Epithelial cell of proximal tubule (primary cell): ENCODE measurements around the gene FBLN1. TPM values are rescaled to one million over a fixed set of nuclear protein-coding genes. Genes with fewer than 3 reads are reported as not detected.

Experiments used
- DNase-seq: peaks from one replicate; pipeline ENCODE4 v3.0.0-alpha.2; 2011; ENCODE audit warnings: low read depth
- H3K4me3 ChIP-seq: 2 replicates; pipeline ENCODE4 v1.5.1; 2011; ENCODE audit warnings: low read depth, mild to moderate bottlenecking, low read length
- total RNA-seq: library from RNA; depleted of rRNA; stranded (reverse); fragments of >200 nt; gene quantifications from 2 replicates; pipeline ENCODE4 v1.2.3, GENCODE V29; 2015
- TF ChIP-seq, protein P1 (sequence below): conservative IDR thresholded peaks from 2 replicates; pipeline ENCODE4 v1.5.1; 2012; ENCODE audit warnings: low read depth, mild to moderate bottlenecking, low read length

FBLN1 gene
- total RNA-seq, 1 donor from 2014 or later = 58.5 TPM

DNA sequence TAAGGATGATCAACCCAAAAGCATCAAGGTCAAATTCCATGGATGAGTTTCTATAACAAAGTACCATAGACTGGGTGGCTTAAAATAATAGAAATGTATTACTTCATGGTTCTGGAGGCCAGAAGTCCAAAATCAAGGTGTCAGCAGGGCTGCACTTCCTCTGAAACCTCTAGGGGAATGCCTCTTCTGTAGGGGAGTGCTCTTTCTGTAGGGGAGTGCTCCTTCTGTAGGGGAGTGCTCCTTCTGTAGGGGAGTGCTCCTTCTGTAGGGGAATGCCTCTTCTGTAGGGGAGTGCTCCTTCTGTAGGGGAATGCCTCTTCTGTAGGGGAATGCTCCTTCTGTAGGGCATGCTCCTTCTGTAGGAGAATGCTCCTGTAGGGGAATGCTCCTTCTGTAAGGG lies 65.5 kb downstream of the FBLN1 start:
- TF ChIP-seq, protein P1, sequence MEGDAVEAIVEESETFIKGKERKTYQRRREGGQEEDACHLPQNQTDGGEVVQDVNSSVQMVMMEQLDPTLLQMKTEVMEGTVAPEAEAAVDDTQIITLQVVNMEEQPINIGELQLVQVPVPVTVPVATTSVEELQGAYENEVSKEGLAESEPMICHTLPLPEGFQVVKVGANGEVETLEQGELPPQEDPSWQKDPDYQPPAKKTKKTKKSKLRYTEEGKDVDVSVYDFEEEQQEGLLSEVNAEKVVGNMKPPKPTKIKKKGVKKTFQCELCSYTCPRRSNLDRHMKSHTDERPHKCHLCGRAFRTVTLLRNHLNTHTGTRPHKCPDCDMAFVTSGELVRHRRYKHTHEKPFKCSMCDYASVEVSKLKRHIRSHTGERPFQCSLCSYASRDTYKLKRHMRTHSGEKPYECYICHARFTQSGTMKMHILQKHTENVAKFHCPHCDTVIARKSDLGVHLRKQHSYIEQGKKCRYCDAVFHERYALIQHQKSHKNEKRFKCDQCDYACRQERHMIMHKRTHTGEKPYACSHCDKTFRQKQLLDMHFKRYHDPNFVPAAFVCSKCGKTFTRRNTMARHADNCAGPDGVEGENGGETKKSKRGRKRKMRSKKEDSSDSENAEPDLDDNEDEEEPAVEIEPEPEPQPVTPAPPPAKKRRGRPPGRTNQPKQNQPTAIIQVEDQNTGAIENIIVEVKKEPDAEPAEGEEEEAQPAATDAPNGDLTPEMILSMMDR = no peak
- no peak overlapping the region for H3K4me3 ChIP-seq
- DNase-seq = no peak

DNA sequence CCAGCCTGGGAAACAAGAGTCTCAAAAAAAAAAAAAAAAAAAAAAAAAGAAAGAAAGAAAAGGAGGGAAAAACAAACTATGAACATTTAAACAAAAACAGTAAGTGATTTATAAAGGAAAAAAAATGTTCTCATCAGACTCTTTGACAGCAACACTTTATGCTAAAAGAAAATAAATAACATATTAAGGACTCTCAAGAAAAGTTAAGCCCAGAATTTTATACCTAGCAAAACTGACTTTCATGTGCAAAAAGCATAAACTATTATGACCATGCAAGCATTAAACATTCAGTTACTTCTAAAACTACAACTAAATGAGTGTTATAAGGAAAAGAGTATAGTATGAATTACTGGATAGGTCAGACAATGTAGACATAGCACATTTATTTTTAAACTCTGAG lies 68.4 kb downstream of the FBLN1 start:
- no peak for DNase-seq

DNA sequence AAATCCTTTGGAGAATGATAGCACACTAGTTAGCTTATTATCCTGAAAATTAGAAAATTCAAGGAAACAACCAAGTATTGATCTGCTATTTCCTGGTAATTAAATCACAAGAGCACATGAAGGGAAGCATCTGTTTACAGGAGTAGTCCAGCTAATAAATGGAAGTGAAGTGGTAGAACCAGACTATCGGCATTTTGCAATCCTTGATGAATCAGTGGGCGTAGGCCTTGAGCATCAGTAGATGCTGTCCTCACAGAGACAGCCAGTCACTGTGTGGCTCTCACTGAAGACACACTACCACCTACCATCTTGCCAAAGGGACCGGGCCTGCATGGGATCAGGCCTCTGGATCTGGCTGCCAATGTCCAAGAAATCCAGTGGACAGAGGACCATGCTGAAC lies 69.8 kb downstream of the FBLN1 start:
- no peak overlapping the region for H3K4me3 ChIP-seq
- TF ChIP-seq, protein P1 = no peak
- DNase-seq = no peak

More for the DNA sequence above, 68.4 kb downstream of the FBLN1 start:
- TF ChIP-seq, protein P1 = no peak
- no peak overlapping the region for H3K4me3 ChIP-seq

DNA sequence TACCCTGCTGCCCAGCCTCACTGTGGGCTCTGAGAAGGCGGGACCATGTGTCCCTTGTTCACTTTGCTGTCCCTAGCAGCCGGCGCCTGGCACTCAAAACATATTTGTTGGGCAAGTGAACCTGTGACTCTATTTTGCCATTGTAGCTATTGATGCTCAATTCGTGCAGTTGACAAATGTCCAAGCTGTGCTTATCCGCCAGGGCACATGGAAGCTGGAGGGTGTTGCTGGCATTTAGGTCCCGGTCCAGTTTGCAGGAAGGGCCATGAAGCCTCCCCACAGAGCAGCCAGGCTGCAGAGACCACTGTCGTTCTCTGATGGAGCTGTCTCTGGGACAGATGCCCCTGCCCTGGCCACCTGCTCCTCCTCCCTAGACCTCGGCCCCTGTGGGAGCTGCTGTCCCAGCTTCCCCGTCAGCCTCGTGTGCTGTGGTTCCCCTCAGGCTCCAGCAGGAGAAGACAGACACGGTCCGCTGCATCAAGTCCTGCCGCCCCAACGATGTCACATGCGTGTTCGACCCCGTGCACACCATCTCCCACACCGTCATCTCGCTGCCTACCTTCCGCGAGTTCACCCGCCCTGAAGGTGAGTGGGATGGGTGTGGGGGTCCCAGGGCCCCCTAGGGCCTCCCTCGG lies 71.5 kb downstream of the FBLN1 start:
- no peak overlapping the region for H3K4me3 ChIP-seq
- TF ChIP-seq, protein P1 = no peak
- DNase-seq = no peak

DNA sequence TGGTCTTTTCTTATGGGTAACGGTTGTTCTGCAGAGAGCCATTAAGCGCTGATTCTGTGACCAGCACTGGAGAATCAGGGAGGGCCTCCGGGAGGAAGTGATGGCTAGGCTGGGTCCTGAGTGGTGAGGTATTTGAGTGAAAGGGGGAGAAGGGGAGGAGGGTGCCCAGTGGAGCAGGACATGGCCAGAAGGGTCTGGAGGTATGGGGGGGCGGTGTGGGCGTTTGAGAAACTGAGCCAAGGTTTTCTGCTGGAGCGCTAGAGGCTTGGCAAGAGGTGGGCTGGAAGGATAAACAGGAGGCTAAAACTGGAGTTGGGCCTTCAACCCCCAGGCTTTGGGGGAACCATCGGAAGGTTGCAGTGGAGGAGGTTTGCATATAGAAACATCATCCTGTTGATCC lies 72.5 kb downstream of the FBLN1 start:
- TF ChIP-seq, protein P1 = no peak
- no peak overlapping the region for H3K4me3 ChIP-seq
- DNase-seq = no peak

DNA sequence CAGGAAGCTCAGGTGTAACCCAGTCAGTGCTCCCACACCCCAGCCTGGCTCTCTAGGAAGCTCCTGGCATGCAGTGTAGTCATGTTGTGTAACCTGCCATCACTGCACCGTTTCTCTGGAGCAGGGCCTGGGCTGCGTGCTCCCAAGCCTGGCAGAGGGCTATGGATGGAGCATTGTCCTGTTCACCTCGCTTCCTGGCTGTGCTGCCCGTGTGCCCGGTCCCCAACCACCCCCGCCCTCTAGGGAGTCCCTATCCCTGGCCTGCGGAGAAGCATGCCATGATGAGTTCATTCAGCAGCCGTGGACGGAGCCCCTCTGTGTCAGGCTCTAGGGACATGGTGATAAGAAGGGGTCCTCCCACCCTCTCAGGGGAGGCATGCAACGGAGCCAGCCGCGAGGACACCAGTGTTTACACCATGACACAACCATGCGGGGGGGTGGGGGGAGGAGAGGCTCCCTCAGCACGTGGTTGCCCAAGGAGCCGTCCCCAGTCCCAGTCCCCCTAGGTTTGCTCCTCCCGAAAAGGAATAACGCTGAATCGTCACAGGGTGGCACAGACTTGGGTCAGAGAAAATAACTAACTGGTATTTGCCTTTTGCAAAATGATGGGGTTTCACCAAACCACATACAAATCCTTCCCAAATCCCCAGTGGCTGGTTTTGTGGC lies 73.1 kb downstream of the FBLN1 start:
- no peak overlapping the region for H3K4me3 ChIP-seq

More for the DNA sequence above, 73.1 kb downstream of the FBLN1 start:
- TF ChIP-seq, protein P1 = no peak
- DNase-seq = no peak
